A549 (cell line): ENCODE results near the gene LCNL1. TPM values are rescaled to one million over a fixed set of nuclear protein-coding genes. Genes with fewer than 3 reads are reported as not detected.

ENCODE experiments used
- ATAC-seq, 2 experiments: fragments of 200-7000 bp in 1 of 2; fragments of >200 bp in 1 of 2; cut with Nextera tagmentation in 1 of 2; cut with Tn5 transposase in 1 of 2; 3 replicates each; pipeline versions ENCODE4 v1.8.0 to v1.9.1; 2018 to 2020; ENCODE audit warnings: mild to moderate bottlenecking in 1 of 2, moderate library complexity in 1 of 2
- CTCF ChIA-PET: fragments of 300-600 bp; sonication (Branson Sonifier 250); formaldehyde crosslinking; extraction: SDS; loops from one replicate; lab custom pipeline; 2021; ENCODE audit warnings: antibody characterized with exemption, inconsistent platforms; lab: Yijun Ruan, JAX
- POLR2A ChIA-PET: fragments of 350-600 bp; formaldehyde crosslinking; extraction: SDS; loops from one replicate; lab custom pipeline; 2021; ENCODE audit warnings: antibody characterized with exemption, inconsistent platforms; lab: Yijun Ruan, JAX
- DNase-seq, 2 experiments: peaks; one replicate each; pipeline versions ENCODE4 v3.0.0 to v3.0.0-alpha.2; 2011 to 2016; ENCODE audit warnings: low read depth in 1 of 2, low spot score in 1 of 2
- FAIRE-seq: peaks from 2 replicates; lab custom pipeline; 2011; peaks lifted over from hg19 to GRCh38; lab: Jason Lieb, UNC
- H3K27ac ChIP-seq, 2 experiments: fragments of >200 bp; sonication (Bioruptor Twin); formaldehyde crosslinking; 3 replicates each; pipeline ENCODE4 v1.5.1; 2016 to 2017
- H3K4me1 ChIP-seq: fragments of >200 bp; sonication (Bioruptor Twin); formaldehyde crosslinking; 3 replicates; pipeline ENCODE4 v1.6.1; 2016
- H3K4me2 ChIP-seq: fragments of >200 bp; sonication (Bioruptor Twin); formaldehyde crosslinking; 3 replicates; pipeline ENCODE4 v1.6.1; 2016
- H3K4me3 ChIP-seq: fragments of >200 bp; sonication (Bioruptor Twin); formaldehyde crosslinking; 3 replicates; pipeline ENCODE4 v1.5.1; 2016
- H3K9me3 ChIP-seq: fragments of >200 bp; sonication (Bioruptor Twin); formaldehyde crosslinking; 3 replicates; pipeline ENCODE4 v1.6.1; 2016
- CBX8 ChIP-seq: fragments of 200-600 bp; sonication (generic); IDR thresholded peaks from 2 replicates; pipeline ENCODE4 v1.6.1; 2016
- CEBPB ChIP-seq, 2 experiments: fragments of >200 bp in 1 of 2; sonication (Bioruptor Twin) in 1 of 2; formaldehyde crosslinking in 1 of 2; IDR thresholded peaks; 2 replicates each; pipeline ENCODE4 v1.6.1; 2012 to 2016
- CTCF ChIP-seq: fragments of >200 bp; sonication (Bioruptor Twin); formaldehyde crosslinking; IDR thresholded peaks from 3 replicates; pipeline ENCODE4 v1.5.1; 2016
- GATA3 ChIP-seq: IDR thresholded peaks from 2 replicates; pipeline ENCODE4 v1.6.1; 2012; ENCODE audit warnings: borderline replicate concordance
- HEYL ChIP-seq: fragments of 250-450 bp; sonication (Bioruptor Pico); IDR thresholded peaks from 2 replicates; pipeline ENCODE4 v1.8.0; 2021; ENCODE audit warnings: mild to moderate bottlenecking, moderate library complexity
- HOXA7 ChIP-seq: fragments of 250-450 bp; sonication (Bioruptor Pico); IDR thresholded peaks from 2 replicates; pipeline ENCODE4 v1.5.0; 2020; ENCODE audit warnings: mild to moderate bottlenecking, moderate library complexity
- HOXB13 ChIP-seq: fragments of 250-450 bp; sonication (Bioruptor Pico); IDR thresholded peaks from 2 replicates; pipeline ENCODE4 v1.5.0; 2020; ENCODE audit warnings: low read depth, mild to moderate bottlenecking, moderate library complexity
- JUN ChIP-seq, 2 experiments: fragments of >200 bp; sonication (Bioruptor Twin); formaldehyde crosslinking; IDR thresholded peaks; 2 replicates in 1 of 2; 3 replicates in 1 of 2; pipeline ENCODE4 v1.6.1; 2016 to 2017
- JUNB ChIP-seq: fragments of >200 bp; sonication (Bioruptor Twin); formaldehyde crosslinking; IDR thresholded peaks from 2 replicates; pipeline ENCODE4 v1.6.1; 2016
- KDM1A ChIP-seq: fragments of 200-600 bp; sonication (generic); IDR thresholded peaks from 2 replicates; pipeline ENCODE4 v1.6.1; 2016; ENCODE audit warnings: low read depth, mild to moderate bottlenecking
- MYC ChIP-seq: IDR thresholded peaks from 2 replicates; pipeline ENCODE4 v1.6.1; 2012; ENCODE audit warnings: mild to moderate bottlenecking, inconsistent platforms, low read length, improper control_type of control experiment, borderline replicate concordance
- PBX3 ChIP-seq: IDR thresholded peaks from 2 replicates; pipeline ENCODE4 v1.6.1; 2012
- POLR2AphosphoS2 ChIP-seq: conservative IDR thresholded peaks from 2 replicates; pipeline ENCODE4 v1.6.1; 2012; ENCODE audit warnings: low read length, improper control_type of control experiment, inconsistent platforms
- RARB ChIP-seq: fragments of 250-450 bp; sonication (Bioruptor Pico); IDR thresholded peaks from 2 replicates; pipeline ENCODE4 v1.8.0; 2021; ENCODE audit warnings: mild to moderate bottlenecking, moderate library complexity
- RCOR1 ChIP-seq: fragments of 150-350 bp; IDR thresholded peaks from 2 replicates; pipeline ENCODE4 v1.6.1; 2014; ENCODE audit warnings: antibody characterized with exemption, low read length, low read depth
- RFX5 ChIP-seq: fragments of 450-650 bp; IDR thresholded peaks from 2 replicates; pipeline ENCODE4 v1.7.1; 2014; ENCODE audit warnings: antibody characterized with exemption, mild to moderate bottlenecking, moderate library complexity
- USF2 ChIP-seq: fragments of 450-650 bp; IDR thresholded peaks from 2 replicates; pipeline ENCODE4 v1.6.1; 2014; ENCODE audit warnings: antibody characterized with exemption
- ZC3H11A ChIP-seq: fragments of 450-650 bp; IDR thresholded peaks from 2 replicates; pipeline ENCODE4 v1.6.1; 2014; ENCODE audit warnings: antibody characterized with exemption, mild to moderate bottlenecking
- whole genome bisulfite sequencing: methylation state at CpG from one replicate; pipeline ENCODE4 v1.1.6; 2017; ENCODE audit errors: missing lambda C conversion rate; 5-methylcytosine and 5-hydroxymethylcytosine counted together
- polyA plus RNA-seq, 4 experiments: library from polyadenylated mRNA; depleted of rRNA in 3 of 4; stranded (reverse); fragments of >200 nt; fragmentation: RNase III in 1 of 4; extraction: RNeasy Plus Mini Kit Qiagen cat#74134 plus additional on column Dnase treatment in 1 of 4; gene quantifications; 2 replicates in 3 of 4; 3 replicates in 1 of 4; pipeline ENCODE4 v1.2.3, GENCODE V29; 2011 to 2017

LCNL1 gene
- polyA plus RNA-seq, 2 of the 4 experiments (the other 2 are of a cell fraction) = 0.08 to 0.19 TPM

GRCh38 chr9:136978865-136979544, 3.8 kb upstream of the LCNL1 start:
- ChIA-PET CTCF (interaction anchor here (0.9 to 1.9 kb wide), 5 partner anchors 10 to 70 kb away, joined by 3 to 6 read pairs (median 3); partner anchors contain the start of gene PAXX), POLR2A (interaction anchor here (1.3 to 1.5 kb wide), 2 partner anchors 13 to 93 kb away, joined by 3 to 20 read pairs; partner anchors contain the start of genes PAXX and TRAF2)
- Histone ChIP-seq H3K4me2 (peak overlapping the region; percentile 81), H3K4me1 (peaks cover 14% of the 10 kb centered on the region), H3K4me3 (no peak overlapping the region; the same call in 2 of the 3 replicates), H3K9me3 (no peaks in the 10 kb centered on the region), H3K27ac (peak overlapping the region in 1 of 2 experiments; percentile 49; a peak in 2 of 6 replicates)
- DNase-seq (no peak), FAIRE-seq (no peak), ATAC-seq (peak in 1 of 2 experiments; percentile 12; a peak in 3 of 6 replicates)
- 45% methylated on average over 27 of the region's 41 CpGs for WGBS
- no peak for TF ChIP-seq CTCF
- TF ChIP-seq RFX5 = no peak
- no peak for TF ChIP-seq JUNB
- no peak for TF ChIP-seq POLR2AphosphoS2

GRCh38 chr9:136979769-136980587, 2.8 kb upstream of the LCNL1 start:
- CTCF ChIA-PET = interaction anchor here (0.8 to 1.7 kb wide), 4 partner anchors 9 to 49 kb away, joined by 3 to 6 read pairs (median 4); partner anchors contain the start of gene ABCA2
- ATAC-seq = no peak

More at GRCh38 chr9:136979769-136980587, 2.8 kb upstream of the LCNL1 start:
- Histone ChIP-seq H3K9me3 (no peaks in the 10 kb centered on the region), H3K4me3 (no peak overlapping the region), H3K4me1 (peaks cover 10% of the 10 kb centered on the region), H3K27ac (no peak overlapping the region), H3K4me2 (no peak overlapping the region)
- POLR2A ChIA-PET = interaction anchor here (2.1 kb wide), 1 partner anchor 12 kb away, joined by 7 read pairs; the partner anchor contains the start of gene PAXX
- 90% methylated on average over 13 of the region's 26 CpGs for WGBS
- DNase-seq = no peak
- FAIRE-seq = no peak
- TF ChIP-seq HOXB13 (CRISPR knock-in tag) = no peak
- no peak for TF ChIP-seq JUN (IDR thresholded peaks at IDR 0.05)
- no peak for TF ChIP-seq GATA3
- no peak for TF ChIP-seq KDM1A
- no peak for TF ChIP-seq HOXA7 (CRISPR knock-in tag)
- TF ChIP-seq HEYL (CRISPR knock-in tag) = no peak
- TF ChIP-seq PBX3 = no peak
- TF ChIP-seq ZC3H11A = no peak
- no peak for TF ChIP-seq USF2
- TF ChIP-seq RCOR1 = no peak
- TF ChIP-seq CBX8 = no peak
- TF ChIP-seq RARB = no peak
- no peak for TF ChIP-seq CEBPB (IDR thresholded peaks at IDR 0.05)
- TF ChIP-seq MYC = no peak
